ENCODE measurements around the gene GNPDA1.
"Not testable (repeated sequence)": the region's sequence is repeated elsewhere in the genome, so short reads cannot be mapped to it uniquely, and the experiment has no call there.

Gene GNPDA1

GRCh38 chr5:142012792-142013388 lies at the start of gene GNPDA1:
GNPDA1 (minus strand) TSS chr5:142013027; CDS start chr5:142012035, 992 bp downstream.
- no peak for TF ChIP-seq CTCF (IDR thresholded peaks at IDR 0.05; ENCODE audit: low read length, missing control alignments)
- peak within 1 kb of the TSS; percentile 94 for H3K4me3 ChIP-seq (replicated peaks; ENCODE audit: low read depth, low read length)
- DNase-seq (ENCODE audit: low read depth), result peak; percentile 73

GRCh38 chr5:142059304-142059940 lies 46.6 kb upstream of the GNPDA1 start:
- peak; percentile 54 for DNase-seq (ENCODE audit: low read depth)
- peak; percentile 25 for TF ChIP-seq CTCF (IDR thresholded peaks at IDR 0.05; ENCODE audit: low read length, missing control alignments)
- H3K4me3 ChIP-seq (replicated peaks; ENCODE audit: low read depth, low read length), result no peak overlapping the region

GRCh38 chr5:142057697-142058056 lies 44.9 kb upstream of the GNPDA1 start:
- no peak overlapping the region for H3K4me3 ChIP-seq (replicated peaks; ENCODE audit: low read depth, low read length)
- no peak for TF ChIP-seq CTCF (IDR thresholded peaks at IDR 0.05; ENCODE audit: low read length, missing control alignments)
- DNase-seq (ENCODE audit: low read depth), result no peak

- H3K4me3 ChIP-seq (replicated peaks; ENCODE audit: low read depth, low read length), result no peak overlapping the region
- no peak for TF ChIP-seq CTCF (IDR thresholded peaks at IDR 0.05; ENCODE audit: low read length, missing control alignments)
- DNase-seq (ENCODE audit: low read depth), result no peak
Measured at GRCh38 chr5:142056816-142057696, 44.2 kb upstream of the GNPDA1 start.

GRCh38 chr5:142055301-142055700 lies 42.5 kb upstream of the GNPDA1 start:
- no peak for DNase-seq (ENCODE audit: low read depth)
- TF ChIP-seq CTCF (IDR thresholded peaks at IDR 0.05; ENCODE audit: low read length, missing control alignments), result no peak
- H3K4me3 ChIP-seq (replicated peaks; ENCODE audit: low read depth, low read length), result no peak overlapping the region

GRCh38 chr5:142053426-142054151 lies 40.8 kb upstream of the GNPDA1 start:
- DNase-seq (ENCODE audit: low read depth), result peak; percentile 51
- TF ChIP-seq CTCF (IDR thresholded peaks at IDR 0.05; ENCODE audit: low read length, missing control alignments), result no peak
- no peak overlapping the region for H3K4me3 ChIP-seq (replicated peaks; ENCODE audit: low read depth, low read length)

- not testable (repeated sequence) for H3K4me3 ChIP-seq (replicated peaks; ENCODE audit: low read depth, low read length); DNase-seq (ENCODE audit: low read depth)
Measured at GRCh38 chr5:142052026-142052425, 39.2 kb upstream of the GNPDA1 start.

Data from fibroblast of pulmonary artery (primary cell).